Smooth muscle cell of the brain vasculature (primary cell): ENCODE data around the gene PDE4B.

Experiments used
- DNase-seq: peaks from one replicate; pipeline ENCODE4 v3.0.0-alpha.2; 2012; ENCODE audit warnings: low read depth, low spot score

The PDE4B gene

GRCh38 chr1:66237722-66238479 lies 445.2 kb downstream of the PDE4B start:
- no peak for DNase-seq

DNA sequence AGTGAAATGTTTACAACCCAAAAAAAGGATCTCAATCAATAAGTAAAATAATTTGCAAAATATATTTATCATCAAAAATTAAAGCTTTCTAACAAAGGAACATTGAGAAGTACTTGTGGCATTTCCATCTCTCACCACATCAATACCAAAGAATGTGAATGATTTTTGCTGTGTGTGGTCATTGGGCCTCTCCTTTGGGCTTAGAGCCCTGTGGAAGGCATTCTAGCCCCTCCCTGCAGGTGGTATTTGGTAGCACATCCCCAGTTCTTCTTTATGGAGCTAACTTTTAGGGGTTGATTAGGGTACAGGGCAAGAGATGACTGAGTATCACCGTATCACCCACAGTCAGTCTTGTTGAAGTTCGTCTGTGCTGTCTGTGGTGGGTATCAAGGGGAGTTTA lies 447.1 kb downstream of the PDE4B start:
- no peak for DNase-seq

DNA sequence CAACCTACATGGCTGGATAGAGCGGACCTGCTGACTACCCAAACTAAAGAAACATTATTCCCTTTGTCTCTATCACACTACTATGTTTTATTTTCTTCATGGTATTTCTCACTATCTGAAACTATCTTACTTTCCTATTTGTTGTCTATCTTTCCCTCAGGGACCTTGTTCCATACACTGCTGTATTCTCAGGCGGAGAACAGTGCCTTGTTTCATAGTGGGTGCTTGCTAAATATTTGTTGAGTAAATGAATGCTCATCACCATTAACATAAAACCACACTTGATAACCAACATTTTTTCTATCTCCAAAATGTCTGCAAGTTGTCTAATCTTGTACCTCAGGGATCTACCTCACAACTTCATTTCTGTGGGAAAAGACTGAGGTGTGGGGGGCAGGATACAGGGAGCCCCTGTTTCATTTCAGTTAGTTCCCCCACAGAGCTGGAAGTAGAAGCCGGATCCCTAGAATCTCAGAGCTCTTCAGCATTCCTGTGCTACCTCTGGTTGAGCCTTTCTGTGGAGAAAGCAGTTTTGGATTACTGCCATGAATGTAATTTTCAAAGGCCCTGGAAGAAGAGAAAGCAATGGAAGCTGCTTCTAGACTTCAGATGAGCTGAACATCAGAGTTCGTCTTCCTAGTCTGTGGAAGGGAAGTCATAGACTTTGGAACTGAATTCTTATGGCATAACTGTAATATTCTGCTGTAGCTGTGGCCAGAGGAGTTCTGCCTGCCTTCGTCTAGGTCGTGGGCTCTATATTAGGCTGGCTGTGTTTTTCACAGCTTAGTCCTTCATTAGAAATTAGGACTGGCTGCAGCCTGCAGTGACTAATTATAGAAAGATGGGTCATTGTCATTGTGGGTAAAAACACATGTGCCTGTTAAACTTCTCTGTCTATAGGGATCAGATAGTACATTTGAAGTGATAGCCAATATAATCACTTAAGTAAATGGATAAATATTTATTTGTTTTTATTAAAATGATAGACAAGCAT lies 448.1 kb downstream of the PDE4B start:
- no peak for DNase-seq

- DNase-seq, result peak; percentile 59
Measured at GRCh38 chr1:66242646-66243547, 450.2 kb downstream of the PDE4B start.

DNA sequence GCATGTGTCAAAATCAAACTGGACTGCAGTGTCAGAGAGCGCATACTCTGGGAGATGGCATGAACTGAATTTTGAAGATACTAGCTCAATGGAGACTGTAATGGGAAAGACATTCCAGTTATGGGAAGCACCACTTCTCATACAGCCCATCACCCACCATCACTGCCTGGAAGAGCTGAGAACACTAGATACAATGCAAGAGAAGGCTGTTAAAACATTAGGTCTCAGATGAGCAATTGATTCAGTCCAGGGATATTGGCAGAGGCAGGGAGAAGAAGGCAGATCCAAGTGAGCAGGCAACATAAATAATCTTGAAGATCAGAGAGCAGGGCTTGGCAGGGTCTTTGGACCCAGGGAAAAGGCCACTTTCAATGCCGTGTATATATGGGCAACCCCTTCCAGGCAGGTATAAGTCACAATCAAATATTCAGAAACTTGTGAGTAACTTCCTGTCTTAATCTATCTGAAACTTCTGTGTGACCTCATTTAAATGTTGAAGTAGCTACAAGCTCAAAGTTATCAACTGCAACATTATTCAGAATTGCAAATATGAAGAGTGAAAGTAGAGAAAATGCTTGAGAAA lies 450.9 kb downstream of the PDE4B start:
- no peak for DNase-seq

DNA sequence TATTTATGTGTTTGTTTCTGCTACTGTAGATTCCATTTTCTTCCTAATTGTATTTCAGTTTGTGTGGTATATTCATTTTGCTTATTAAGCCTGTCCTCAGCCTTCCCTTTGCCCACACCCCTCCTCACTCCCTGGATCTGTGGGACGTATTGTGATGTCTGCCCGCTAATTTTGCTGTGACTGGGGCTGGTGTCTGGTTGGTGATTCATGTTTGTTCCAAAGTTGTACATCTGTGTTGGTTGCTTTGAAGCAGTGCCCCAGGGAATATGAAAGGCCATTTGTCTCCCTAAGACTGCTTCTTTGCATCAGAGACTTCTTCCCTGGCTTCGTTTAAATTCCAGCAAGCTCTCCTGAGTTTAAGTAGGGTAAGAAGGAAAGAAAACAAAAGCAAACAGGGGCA lies 451.7 kb downstream of the PDE4B start:
- no peak for DNase-seq

- DNase-seq, result no peak
Measured at GRCh38 chr1:66245691-66246090, 453.0 kb downstream of the PDE4B start.

GRCh38 chr1:66246351-66247269 lies 453.9 kb downstream of the PDE4B start:
- no peak for DNase-seq

DNA sequence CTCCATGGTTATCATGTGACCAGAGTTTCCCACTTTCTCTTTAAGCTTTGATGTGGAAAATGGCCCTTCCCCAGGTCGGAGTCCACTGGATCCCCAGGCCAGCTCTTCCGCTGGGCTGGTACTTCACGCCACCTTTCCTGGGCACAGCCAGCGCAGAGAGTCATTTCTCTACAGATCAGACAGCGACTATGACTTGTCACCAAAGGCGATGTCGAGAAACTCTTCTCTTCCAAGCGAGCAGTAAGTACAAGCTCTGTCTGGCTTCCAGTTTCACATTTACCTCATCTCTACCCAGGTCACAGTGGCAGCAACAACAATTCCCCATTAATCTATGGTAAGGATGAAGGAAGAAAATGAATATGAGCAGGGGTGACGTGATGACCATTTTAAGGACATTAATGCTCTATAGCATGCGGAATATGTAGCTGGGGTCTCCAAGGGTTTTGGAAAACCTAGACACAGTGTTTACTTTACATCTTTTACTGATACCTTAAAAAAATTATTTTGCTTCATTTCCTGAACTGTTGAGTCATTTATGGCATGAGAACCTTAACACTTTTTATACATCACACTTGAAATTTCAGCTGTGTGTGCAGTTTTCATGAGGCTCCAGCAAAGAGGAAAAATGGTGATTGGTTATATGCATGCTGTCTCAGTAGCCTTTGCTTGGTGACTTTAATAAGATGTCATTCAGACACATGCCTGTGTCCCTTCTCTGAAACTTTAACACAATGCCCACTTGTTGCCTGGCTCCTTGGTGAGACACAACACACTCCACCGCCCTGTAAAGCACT lies 454.9 kb downstream of the PDE4B start:
- DNase-seq, result no peak

GRCh38 chr1:66248257-66248656 lies 455.6 kb downstream of the PDE4B start:
- DNase-seq, result no peak

DNA sequence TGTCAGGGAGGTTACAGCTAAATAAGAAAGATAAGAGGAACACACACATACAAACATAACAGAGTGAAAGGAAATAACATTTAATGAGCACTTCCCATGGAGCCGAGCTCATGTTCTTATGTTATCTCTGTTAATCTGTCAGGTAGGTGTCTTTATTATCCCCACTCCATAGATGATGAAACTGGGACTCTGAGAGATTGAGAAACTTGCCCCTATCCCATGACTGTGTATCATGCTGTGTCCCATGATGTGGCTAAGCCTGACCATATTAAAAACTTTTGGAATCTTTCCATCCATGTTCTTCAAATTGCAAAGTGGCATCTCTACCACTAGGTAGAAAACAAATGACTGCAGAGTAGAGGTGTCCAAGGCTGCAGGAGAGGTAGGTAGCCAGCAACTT lies 456.1 kb downstream of the PDE4B start:
- no peak for DNase-seq

DNA sequence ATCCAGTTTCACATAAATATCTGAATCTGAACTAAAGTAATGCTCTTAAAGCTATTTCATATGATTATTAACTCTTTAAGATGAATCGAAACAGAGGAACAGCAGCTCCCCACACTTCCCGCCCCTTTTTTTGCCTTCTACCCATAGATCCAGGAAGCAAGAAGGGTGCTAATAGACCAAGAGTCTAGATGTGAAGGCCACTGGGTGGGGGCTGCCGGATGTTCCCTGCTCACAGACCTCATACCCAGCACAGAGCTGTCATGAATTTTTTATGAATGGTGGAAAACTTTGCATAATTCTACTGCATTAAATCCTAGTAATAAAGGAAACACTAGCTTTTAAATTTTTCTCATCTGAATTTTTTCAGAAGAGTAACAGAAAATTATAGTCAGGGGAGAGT lies 457.4 kb downstream of the PDE4B start:
- DNase-seq, result no peak

GRCh38 chr1:66250478-66250877 lies 457.8 kb downstream of the PDE4B start:
- DNase-seq, result no peak

DNA sequence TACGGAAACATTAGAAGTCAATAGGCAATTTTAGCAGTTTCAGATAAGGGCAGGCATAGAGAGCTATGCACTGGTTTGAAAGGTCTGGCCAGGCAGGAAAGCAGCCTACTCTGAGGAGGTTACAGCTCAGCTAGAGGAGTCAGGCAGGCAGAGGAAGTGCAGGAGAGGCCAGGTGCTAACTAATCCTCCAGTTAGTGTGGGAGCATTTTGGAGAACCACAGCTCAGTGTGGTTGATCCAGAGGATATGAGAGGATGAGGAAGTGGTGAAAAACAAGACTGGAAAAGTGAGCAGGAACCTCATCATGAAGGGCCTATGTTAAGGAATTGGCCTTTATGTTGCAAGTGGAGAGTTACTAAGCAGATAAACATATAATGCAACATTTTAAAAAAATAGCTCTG lies 458.9 kb downstream of the PDE4B start:
- no peak for DNase-seq

DNA sequence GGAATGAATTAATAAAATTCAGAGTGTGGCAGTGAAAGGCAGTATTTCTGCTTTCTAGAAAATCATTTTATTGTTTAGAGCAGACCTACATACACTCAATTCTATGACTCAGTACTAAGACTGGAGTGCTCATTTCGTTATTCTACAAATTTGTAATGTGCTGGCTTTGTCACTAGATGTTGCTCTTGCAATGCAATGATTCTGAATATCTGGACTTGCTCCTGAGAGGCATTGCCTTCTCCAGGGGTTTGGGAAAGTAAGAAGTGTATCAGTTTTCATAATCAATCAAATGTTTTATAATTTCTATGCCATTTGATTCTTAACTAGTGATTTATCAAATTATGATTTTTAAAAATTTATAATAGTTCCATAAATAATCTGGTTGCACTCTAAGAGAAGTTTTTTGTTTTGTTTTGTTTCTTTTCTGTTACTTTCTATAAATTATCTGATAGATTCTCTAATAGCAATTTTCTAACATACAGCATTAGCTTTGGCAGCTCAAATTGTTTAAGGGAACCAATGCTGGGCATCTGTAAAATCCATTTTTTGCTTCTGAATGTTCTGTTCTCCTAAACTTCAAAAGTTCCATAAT lies 460.7 kb downstream of the PDE4B start:
- DNase-seq, result no peak

GRCh38 chr1:66254785-66255184 lies 462.1 kb downstream of the PDE4B start:
- no peak for DNase-seq

DNA sequence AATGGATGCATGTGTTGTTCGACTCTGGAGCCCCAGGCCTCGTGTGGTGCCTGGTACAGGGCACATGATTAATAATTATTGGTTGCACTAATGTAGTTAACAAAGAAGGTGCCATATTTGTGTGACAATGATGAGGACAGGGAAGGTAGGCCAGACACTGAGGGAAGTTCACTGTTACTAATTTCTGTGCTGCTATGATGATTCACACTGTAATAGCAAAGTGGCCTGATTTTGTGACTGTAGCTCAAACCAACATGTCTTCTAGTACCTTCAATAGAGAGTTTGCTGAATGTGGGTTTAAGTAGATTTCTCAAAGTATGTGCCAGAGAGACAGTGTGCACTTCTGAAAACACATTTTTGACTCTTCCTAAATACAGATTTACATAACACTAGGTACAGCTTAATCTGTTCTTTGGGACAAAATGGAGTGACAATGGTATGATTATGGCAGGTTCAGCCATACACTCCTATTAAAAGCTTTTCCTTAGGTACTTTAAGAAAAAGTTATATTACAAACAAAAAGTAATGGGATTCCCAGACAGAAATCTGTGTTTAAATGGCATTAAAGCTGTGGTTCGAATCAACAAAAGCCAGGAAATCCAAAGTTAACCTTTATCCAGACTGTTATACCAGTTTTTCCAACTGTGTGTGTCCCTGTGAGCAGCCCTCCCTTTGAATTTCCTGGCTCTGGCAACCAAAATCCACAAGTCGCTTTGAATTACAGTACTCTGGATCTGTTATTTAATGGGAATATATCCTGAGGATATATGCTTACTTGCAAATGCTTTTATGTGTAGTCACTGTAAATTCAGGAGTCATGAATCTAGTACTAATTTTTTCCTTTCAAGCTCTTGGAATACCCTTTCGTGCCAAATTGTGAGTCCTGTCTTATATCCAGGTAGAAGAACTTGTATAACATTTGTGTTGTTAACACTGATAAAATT lies 464.2 kb downstream of the PDE4B start:
- DNase-seq, result no peak
